HEK293T (cell line): Measurements from ENCODE around the gene SPAST.
"Not testable (repeated sequence)": the region's sequence is repeated elsewhere in the genome, so short reads cannot be mapped to it uniquely, and the experiment has no call there.

Experiments
- CTCF ChIA-PET: fragments of 350-600 bp; formaldehyde crosslinking; extraction: SDS; loops from one replicate; lab custom pipeline; 2021; ENCODE audit warnings: antibody characterized with exemption, inconsistent platforms; lab: Yijun Ruan, JAX
- POLR2A ChIA-PET: fragments of 350-600 bp; formaldehyde crosslinking; extraction: SDS; loops from one replicate; lab custom pipeline; 2020; ENCODE audit warnings: antibody characterized with exemption, inconsistent platforms; lab: Yijun Ruan, JAX
- DNase-seq: peaks from one replicate; pipeline ENCODE4 v3.0.0; 2012; ENCODE audit warnings: mixed read lengths; ENCODE audit errors: extremely low spot score
- ARNT ChIP-seq: fragments of 450-650 bp; IDR thresholded peaks from 2 replicates; pipeline ENCODE4 v1.6.1; 2017; ENCODE audit warnings: mild to moderate bottlenecking
- BHLHE40 ChIP-seq: fragments of 450-650 bp; IDR thresholded peaks from 2 replicates; pipeline ENCODE4 v1.6.1; 2016; ENCODE audit warnings: mild to moderate bottlenecking, moderate library complexity, borderline replicate concordance
- CTBP1 ChIP-seq: fragments of 450-650 bp; IDR thresholded peaks from 2 replicates; pipeline ENCODE4 v1.6.1; 2016; ENCODE audit warnings: borderline replicate concordance
- ELF4 ChIP-seq: fragments of 450-650 bp; IDR thresholded peaks from 2 replicates; pipeline ENCODE4 v1.6.1; 2017; ENCODE audit warnings: antibody characterized with exemption
- FOXA1 ChIP-seq: fragments of 450-650 bp; IDR thresholded peaks from 2 replicates; pipeline ENCODE4 v1.6.1; 2016; ENCODE audit warnings: mild to moderate bottlenecking
- FOXK2 ChIP-seq: fragments of 450-650 bp; IDR thresholded peaks from 2 replicates; pipeline ENCODE4 v1.6.1; 2016; ENCODE audit warnings: mild to moderate bottlenecking
- FOXM1 ChIP-seq: fragments of 450-650 bp; IDR thresholded peaks from 2 replicates; pipeline ENCODE4 v1.6.1; 2017; ENCODE audit warnings: mild to moderate bottlenecking, borderline replicate concordance
- HDGF ChIP-seq: fragments of 450-650 bp; IDR thresholded peaks from 2 replicates; pipeline ENCODE4 v1.6.1; 2017; ENCODE audit warnings: antibody characterized with exemption, borderline replicate concordance
- L3MBTL2 ChIP-seq: fragments of 450-650 bp; conservative IDR thresholded peaks from 2 replicates; pipeline ENCODE4 v1.6.1; 2016; ENCODE audit warnings: mild to moderate bottlenecking
- LEF1 ChIP-seq: fragments of 450-650 bp; IDR thresholded peaks from 2 replicates; pipeline ENCODE4 v1.6.1; 2017; ENCODE audit warnings: mild to moderate bottlenecking, borderline replicate concordance
- NFRKB ChIP-seq: fragments of 450-650 bp; IDR thresholded peaks from 2 replicates; pipeline ENCODE4 v1.6.1; 2016; ENCODE audit warnings: mild to moderate bottlenecking, moderate library complexity
- SP1 ChIP-seq: fragments of 450-650 bp; IDR thresholded peaks from 2 replicates; pipeline ENCODE4 v1.6.1; 2017
- SUZ12 ChIP-seq: fragments of 450-650 bp; IDR thresholded peaks from 2 replicates; pipeline ENCODE4 v1.6.1; 2016; ENCODE audit warnings: mild to moderate bottlenecking
- TARDBP ChIP-seq: fragments of 450-650 bp; IDR thresholded peaks from 2 replicates; pipeline ENCODE4 v1.6.1; 2016
- ZNF384 ChIP-seq: fragments of 450-650 bp; IDR thresholded peaks from 2 replicates; pipeline ENCODE4 v1.6.1; 2016
- TF ChIP-seq, protein P1 (sequence below): fragments of 450-650 bp; IDR thresholded peaks from 2 replicates; pipeline ENCODE4 v1.6.1; 2016

Gene SPAST

DNA sequence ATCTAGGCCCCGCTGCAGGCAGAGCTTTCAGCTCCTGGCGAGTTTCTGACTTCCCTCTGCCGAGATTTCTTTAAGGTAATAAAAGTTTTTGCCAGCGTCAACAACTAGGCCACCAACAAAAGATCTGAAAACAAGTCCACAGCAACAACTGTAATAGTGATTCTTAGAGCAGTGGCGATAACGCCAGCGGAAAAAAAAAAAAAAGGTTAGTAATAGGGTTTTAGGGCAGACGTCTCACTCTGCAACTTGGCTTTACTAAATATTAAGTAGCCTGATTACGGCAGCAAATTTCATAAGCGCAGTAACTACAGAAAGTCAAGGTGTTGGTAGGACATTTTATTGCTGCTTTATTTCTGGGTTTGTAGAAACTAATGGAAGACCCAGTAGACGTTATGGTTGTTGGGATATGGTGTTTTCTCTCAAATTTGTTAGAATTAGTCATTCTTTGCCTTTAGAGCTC lies 102.8 kb downstream of the SPAST start:
- CTCF ChIA-PET = interaction anchor here (0.6 kb wide), 1 partner anchor 8 kb away, joined by 4 read pairs; no protein-coding TSS in a partner anchor
- TF ChIP-seq FOXK2 (no peak), CTBP1 (no peak), BHLHE40 (no peak), ELF4 (no peak), ZNF384 (peak; percentile 31; the same call in 1 of the 2 replicates)
- DNase-seq = no peak
- POLR2A ChIA-PET = interaction anchor here (0.6 to 2.2 kb wide), 25 partner anchors 8 to 462 kb away, joined by 3 to 28 read pairs (median 4); partner anchors contain the start of genes DPY30, SPAST, TTC27 and YIPF4

DNA sequence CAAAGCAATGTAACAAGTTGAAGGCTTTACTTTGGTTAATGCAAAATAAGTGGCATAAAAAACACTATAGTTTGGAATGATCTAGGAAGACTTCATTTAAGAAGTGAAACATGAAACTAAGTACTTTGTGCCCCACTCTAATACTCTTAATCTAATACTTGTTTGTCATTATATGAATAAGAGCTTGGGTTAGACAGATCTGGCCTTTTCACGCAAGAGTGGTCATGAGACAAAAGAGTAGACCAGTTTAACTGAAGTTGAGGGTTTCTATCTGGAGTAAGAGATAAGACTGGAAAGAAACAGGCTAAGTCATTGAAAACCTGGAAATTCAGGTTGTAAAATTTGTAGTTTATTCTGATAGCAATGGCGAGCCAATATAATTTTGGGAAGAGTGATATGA lies 105.2 kb downstream of the SPAST start:
- ChIA-PET POLR2A (no interaction called here), CTCF (no interaction called here)
- DNase-seq = no peak
- TF ChIP-seq TARDBP (no peak), NFRKB (no peak), HDGF (no peak), FOXM1 (no peak), LEF1 (no peak), FOXA1 (no peak), ELF4 (no peak), ZNF384 (no peak), ARNT (no peak), FOXK2 (no peak), CTBP1 (no peak), L3MBTL2 (no peak), SUZ12 (no peak), BHLHE40 (no peak), SP1 (no peak)
- TF ChIP-seq, protein P1, sequence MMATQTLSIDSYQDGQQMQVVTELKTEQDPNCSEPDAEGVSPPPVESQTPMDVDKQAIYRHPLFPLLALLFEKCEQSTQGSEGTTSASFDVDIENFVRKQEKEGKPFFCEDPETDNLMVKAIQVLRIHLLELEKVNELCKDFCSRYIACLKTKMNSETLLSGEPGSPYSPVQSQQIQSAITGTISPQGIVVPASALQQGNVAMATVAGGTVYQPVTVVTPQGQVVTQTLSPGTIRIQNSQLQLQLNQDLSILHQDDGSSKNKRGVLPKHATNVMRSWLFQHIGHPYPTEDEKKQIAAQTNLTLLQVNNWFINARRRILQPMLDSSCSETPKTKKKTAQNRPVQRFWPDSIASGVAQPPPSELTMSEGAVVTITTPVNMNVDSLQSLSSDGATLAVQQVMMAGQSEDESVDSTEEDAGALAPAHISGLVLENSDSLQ = no peak

DNA sequence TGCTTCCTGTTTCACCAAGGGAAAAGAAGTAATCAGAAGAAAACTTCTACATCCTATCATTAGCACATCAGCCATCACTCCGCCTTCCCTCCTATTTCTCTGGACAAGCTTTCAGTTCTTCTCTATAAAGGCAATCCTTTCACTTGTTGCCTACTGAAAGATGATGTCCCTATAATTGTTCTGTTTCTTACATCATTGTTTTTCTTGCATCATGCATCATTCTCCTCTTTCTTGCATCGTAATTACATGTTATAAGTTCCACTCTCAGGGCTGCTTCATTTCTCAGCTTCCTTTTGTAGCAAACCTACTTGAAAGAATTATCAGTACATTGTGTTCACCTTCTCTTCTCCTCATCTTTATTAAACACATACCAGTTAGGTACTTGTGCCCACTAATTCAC lies 109.5 kb downstream of the SPAST start:
- ChIA-PET POLR2A (no interaction called here), CTCF (no interaction called here)
- DNase-seq = no peak
- no peak for TF ChIP-seq BHLHE40

DNA sequence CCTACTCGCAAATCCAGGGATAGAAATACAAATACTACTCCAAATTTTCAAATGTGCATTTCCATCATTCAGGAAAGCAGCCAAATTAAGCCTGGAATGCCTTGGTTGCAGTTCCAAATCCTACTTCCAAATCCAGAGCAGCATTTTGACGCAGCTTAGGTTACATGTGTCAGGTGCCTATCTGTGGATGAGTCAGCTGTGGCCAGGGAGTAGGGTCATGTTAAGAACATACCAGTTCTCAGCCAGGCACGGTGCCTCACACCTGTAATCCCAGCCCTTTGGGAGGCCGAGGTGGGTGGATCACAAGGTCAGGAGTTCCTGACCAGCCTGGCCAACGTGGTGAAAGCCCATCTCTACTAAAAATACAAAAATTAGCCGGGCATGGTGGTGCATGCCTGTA lies 119.3 kb downstream of the SPAST start:
- no peak for DNase-seq
- no peak for TF ChIP-seq BHLHE40
- ChIA-PET CTCF (no interaction called here), POLR2A (interaction anchor here (1.0 kb wide), 1 partner anchor 17 kb away, joined by 3 read pairs; the partner anchor contains the start of gene SLC30A6)

DNA sequence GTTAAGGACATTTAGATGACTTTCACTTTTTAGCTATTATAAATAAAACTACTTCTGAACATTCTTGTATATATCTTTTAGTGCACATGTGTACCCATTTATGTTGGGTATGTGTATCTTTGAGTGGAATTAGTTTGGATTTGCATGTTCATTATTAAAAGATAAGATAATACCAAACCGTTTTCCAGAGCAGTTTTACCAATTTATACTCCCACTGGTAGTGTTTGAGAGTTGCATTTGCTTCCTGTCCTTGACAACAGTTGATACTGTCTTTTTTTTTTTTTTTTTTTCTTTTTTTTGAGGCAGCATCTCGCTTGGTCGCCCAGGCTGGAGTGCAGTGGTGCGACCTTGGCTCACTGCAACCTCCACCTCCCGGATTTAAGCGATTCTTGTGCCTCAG lies 125.7 kb downstream of the SPAST start:
- ChIA-PET POLR2A (no interaction called here), CTCF (no interaction called here)
- DNase-seq = no peak
- TF ChIP-seq SP1 (no peak), HDGF (no peak), ELF4 (no peak), FOXM1 (no peak), L3MBTL2 (no peak), SUZ12 (no peak), FOXA1 (no peak), LEF1 (no peak), BHLHE40 (no peak), TARDBP (no peak), ZNF384 (no peak), ARNT (no peak), CTBP1 (no peak), NFRKB (no peak)

DNA sequence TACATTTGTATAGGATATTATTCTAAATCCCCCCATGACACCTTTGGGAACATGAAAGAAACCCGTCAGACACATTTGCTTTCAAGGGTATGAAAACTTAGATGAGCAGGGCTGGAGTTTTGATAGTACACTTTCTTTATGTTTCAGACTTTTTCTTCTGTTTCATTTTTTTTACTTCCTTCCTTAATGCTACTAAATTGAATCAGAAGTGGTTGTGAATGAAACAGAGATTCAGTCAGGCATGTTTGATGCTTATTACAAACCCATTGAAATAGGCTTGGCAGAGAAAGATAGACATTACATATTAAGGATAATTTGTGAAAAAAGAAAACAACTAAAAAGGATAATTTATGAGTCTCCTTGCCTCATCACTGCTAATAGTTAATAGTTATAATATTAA lies 129.1 kb downstream of the SPAST start:
- TF ChIP-seq, protein P1 = no peak
- TF ChIP-seq SP1 (no peak), SUZ12 (no peak), HDGF (no peak), NFRKB (no peak), BHLHE40 (no peak), ARNT (no peak), ZNF384 (no peak), TARDBP (no peak), FOXM1 (no peak), CTBP1 (no peak), LEF1 (no peak), L3MBTL2 (no peak), FOXA1 (no peak), ELF4 (no peak), FOXK2 (no peak)
- DNase-seq = no peak
- ChIA-PET CTCF (no interaction called here), POLR2A (no interaction called here)

DNA sequence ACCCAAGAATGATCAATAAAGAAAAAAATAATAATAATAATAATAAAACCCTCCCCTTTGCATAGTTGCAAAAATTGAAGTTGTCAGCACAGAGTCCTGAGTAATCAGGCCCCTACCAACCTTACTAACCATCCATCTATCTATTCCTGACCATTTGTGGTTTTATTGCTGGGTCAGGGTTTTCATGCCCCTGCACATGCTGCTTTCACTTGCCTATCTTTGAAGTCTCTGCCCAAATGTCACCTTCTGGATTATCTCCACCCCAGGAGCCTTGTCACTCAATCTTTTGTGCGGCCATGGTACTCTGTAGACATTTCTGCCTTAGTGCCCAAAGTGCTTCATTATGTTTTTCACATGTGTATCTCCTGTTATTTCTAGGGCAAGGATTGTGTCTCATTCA lies 137.5 kb downstream of the SPAST start:
- POLR2A ChIA-PET = no interaction called here
- TF ChIP-seq FOXM1 (no peak), LEF1 (no peak), FOXA1 (no peak), TARDBP (no peak), HDGF (no peak)
- DNase-seq = no peak
- CTCF ChIA-PET = no interaction called here

DNA sequence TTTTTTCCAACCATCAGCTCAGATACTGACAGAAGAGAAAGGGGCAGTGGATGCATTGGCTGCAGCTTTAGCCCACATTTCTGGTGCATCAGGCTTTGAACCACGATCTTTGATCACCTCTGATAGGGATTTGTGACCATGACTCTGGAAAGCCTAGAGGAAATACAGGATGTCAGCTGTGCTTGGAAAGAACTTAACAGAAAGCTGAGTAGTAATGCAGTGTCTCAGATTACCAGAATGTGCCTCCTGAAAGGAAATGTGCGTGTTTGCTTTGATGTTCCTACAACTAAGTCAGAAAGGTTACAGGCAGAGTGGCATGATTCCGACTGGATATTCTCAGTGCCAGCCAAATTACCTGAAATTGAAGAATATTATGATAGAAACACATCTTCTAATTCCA lies 140.1 kb downstream of the SPAST start:
- CTCF ChIA-PET, POLR2A ChIA-PET, DNase-seq: not testable (repeated sequence)
